ENCODE measurements around the gene TEAD1. TPM values are rescaled to one million over a fixed set of nuclear protein-coding genes. Genes with fewer than 3 reads are reported as not detected.

Gene TEAD1
- total and polyA plus RNA-seq, 9 of the 15 experiments (the other 6 are each of a cell fraction or from before 2014, with no cell fraction given): 1.7 to 17.7 (median 10.8) TPM

- no peak for ATAC-seq
- in situ Hi-C loops (cut with MboI): no loop called here
- ChIA-PET CTCF (ENCODE audit: low intra/inter-chr PET ratio) (no interaction called here), POLR2A (no interaction called here)
- Histone ChIP-seq H3K4me3 (no peak overlapping the region), H3K36me3 (ENCODE audit: control insufficient read depth, insufficient read depth, low read length) (no peaks in the 10 kb centered on the region), H3K9me1 (ENCODE audit: control insufficient read depth, insufficient read depth, low read length) (no peaks in the 10 kb centered on the region), H3K79me2 (ENCODE audit: control insufficient read depth, insufficient read depth, low read length) (no peaks in the 10 kb centered on the region), H3K4me2 (ENCODE audit: insufficient read depth, low read length) (no peak overlapping the region), H3K9ac (ENCODE audit: insufficient read depth in 1 of 2, low read depth in 2 of 2, low read length in 2 of 2) (no peak overlapping the region), H3K27me3 (ENCODE audit: control insufficient read depth in 2 of 2, insufficient read depth in 2 of 2, low read length in 2 of 2) (no peaks in the 10 kb centered on the region), H3K9me3 (replicated peaks; ENCODE audit: control insufficient read depth, insufficient read depth, low read depth, low read length) (no peaks in the 10 kb centered on the region; the same call in 1 of the 2 replicates), H4K20me1 (replicated peaks; ENCODE audit: control insufficient read depth, insufficient read depth, low read length) (no peaks in the 10 kb centered on the region), H3K27ac (ENCODE audit: extremely low read depth, low read depth, low read length) (no peak overlapping the region), H2AFZ (ENCODE audit: low read depth, low read length) (no peak overlapping the region), H3K4me1 (replicated peaks in 1 of 2; ENCODE audit: control insufficient read depth in 2 of 2, insufficient read depth in 2 of 2, low read length in 2 of 2) (peaks cover 3 to 5% of the 10 kb centered on the region in 2 experiments; a peak in 4 of 5 replicates)
- no peak for TF ChIP-seq ZBTB2 (IDR thresholded peaks at IDR 0.05)
- TF ChIP-seq POU5F1 (IDR thresholded peaks at IDR 0.05; ENCODE audit: borderline replicate concordance, low read depth, low read length, partially characterized antibody): no peak
- TF ChIP-seq TGIF2 (CRISPR knock-in tag; IDR thresholded peaks at IDR 0.05): no peak
- TF ChIP-seq ZBTB33 (CRISPR knock-in tag; IDR thresholded peaks at IDR 0.05): no peak
- no peak for TF ChIP-seq HNRNPK (IDR thresholded peaks at IDR 0.05; ENCODE audit: low read depth, low read length, poor library complexity, severe bottlenecking)
- no peak for TF ChIP-seq NONO (IDR thresholded peaks at IDR 0.05; ENCODE audit: low read depth in 2 of 2, low read length in 1 of 2)
- no peak for TF ChIP-seq NR2F6 (CRISPR knock-in tag; IDR thresholded peaks at IDR 0.05)
- no peak for TF ChIP-seq RREB1 (CRISPR knock-in tag; IDR thresholded peaks at IDR 0.05)
- no peak for TF ChIP-seq BHLHE40 (IDR thresholded peaks at IDR 0.05; ENCODE audit: low read length)
- intact Hi-C loops (cut with micrococcal nuclease): no loop called here
- whole genome bisulfite sequencing (ENCODE audit: insufficient coverage, low coverage, missing lambda C conversion rate): 64% methylated on average over 3 of the region's 3 CpGs
- no peak for FAIRE-seq
- BruUV-seq (replicated peaks): no TSS peak
- no peak for DNase-seq (ENCODE audit: extremely low read depth in 1 of 4, low spot score in 3 of 4)
Measured at GRCh38 chr11:12657336-12657735, 16.9 kb upstream of the TEAD1 start.
